B cell (primary cell): ENCODE data around the gene CEP43. TPM values are rescaled to one million over a fixed set of nuclear protein-coding genes. Genes with fewer than 3 reads are reported as not detected.

Source experiments
- ATAC-seq: fragments of 200-7000 bp; cut with Tn5 transposase; one replicate; pipeline ENCODE4 v1.10.0; 2021; ENCODE audit warnings: low read depth, mild to moderate bottlenecking, moderate number of reproducible peaks, moderate library complexity
- CTCF ChIA-PET: fragments of 350-600 bp; sonication (Branson Sonifier 250); formaldehyde crosslinking; loops from one replicate; lab custom pipeline; 2021; ENCODE audit warnings: antibody characterized with exemption, inconsistent platforms; lab: Charles Lee
- POLR2A ChIA-PET: fragments of 350-600 bp; sonication (Branson Sonifier 250); formaldehyde crosslinking; loops from one replicate; lab custom pipeline; 2021; ENCODE audit warnings: antibody characterized with exemption; lab: Charles Lee
- DNase-seq: peaks from one replicate; pipeline ENCODE4 v3.0.0; 2013
- H2AFZ ChIP-seq: 2 replicates; pipeline ENCODE4 v1.6.1; 2012; ENCODE audit warnings: mild to moderate bottlenecking, low read depth, low read length; ENCODE audit not compliant: insufficient read depth, poor library complexity, severe bottlenecking
- H3K27ac ChIP-seq, 2 donors: 1 replicate in 1 of 2; 2 replicates in 1 of 2; pipeline ENCODE4 v1.5.1; 2012 to 2013; ENCODE audit warnings: low read length in 2 of 2, mild to moderate bottlenecking in 2 of 2, moderate library complexity in 1 of 2
- H3K27me3 ChIP-seq, 4 experiments: fragments of 200-600 bp in 1 of 4; sonication (generic) in 1 of 4; replicated peaks in 1 of 4; 1 replicate in 2 of 4; 2 replicates in 2 of 4; pipeline versions ENCODE4 v1.6.1 to v1.7.0; 2013 to 2016; ENCODE audit warnings: low read length in 3 of 4, mild to moderate bottlenecking in 2 of 4, mixed read lengths in 1 of 4, moderate library complexity in 1 of 4; ENCODE audit not compliant: insufficient read depth in 4 of 4, control insufficient read depth in 3 of 4; ENCODE audit errors: control extremely low read depth in 1 of 4
- H3K36me3 ChIP-seq, 2 experiments: replicated peaks in 1 of 2; 1 replicate in 1 of 2; 2 replicates in 1 of 2; pipeline versions ENCODE4 v1.6.1 to v1.7.1; 2013; ENCODE audit warnings: low read length in 1 of 2; ENCODE audit not compliant: insufficient read depth in 2 of 2, control insufficient read depth in 1 of 2; ENCODE audit errors: control extremely low read depth in 1 of 2, extremely low read depth in 1 of 2
- H3K4me1 ChIP-seq, 2 donors: fragments of 200-600 bp in 1 of 2; sonication (generic) in 1 of 2; 1 replicate in 1 of 2; 2 replicates in 1 of 2; pipeline versions ENCODE4 v1.5.1 to v1.6.1; 2013 to 2017; ENCODE audit warnings: low read length in 2 of 2; ENCODE audit not compliant: control insufficient read depth in 2 of 2, insufficient read depth in 2 of 2
- H3K4me2 ChIP-seq: replicated peaks from 2 replicates; pipeline ENCODE3; 2012; ENCODE audit warnings: mild to moderate bottlenecking, low read depth, low read length; ENCODE audit not compliant: poor library complexity, severe bottlenecking
- H3K4me3 ChIP-seq, 5 experiments: fragments of 200-600 bp in 1 of 5; sonication (generic) in 1 of 5; 1 replicate in 3 of 5; 2 replicates in 2 of 5; pipeline versions ENCODE4 v1.5.1 to v1.7.0; 2011 to 2016; ENCODE audit warnings: low read length in 4 of 5, mild to moderate bottlenecking in 4 of 5, low read depth in 2 of 5, control low read depth in 1 of 5, moderate library complexity in 1 of 5; ENCODE audit not compliant: insufficient read depth in 1 of 5; ENCODE audit errors: control extremely low read depth in 1 of 5, extremely low read depth in 1 of 5
- H3K79me2 ChIP-seq: fragments of 200-600 bp; sonication (generic); one replicate; pipeline ENCODE4 v1.6.0; 2016; ENCODE audit warnings: low read length; ENCODE audit not compliant: control insufficient read depth, insufficient read depth
- H3K9ac ChIP-seq: fragments of 200-600 bp; sonication (generic); 2 replicates; pipeline ENCODE4 v1.6.1; 2017; ENCODE audit warnings: mild to moderate bottlenecking, low read length, moderate library complexity
- H3K9me3 ChIP-seq, 3 donors: one replicate each; pipeline versions ENCODE4 v1.6.1 to v1.7.1; 2013; ENCODE audit warnings: low read length in 2 of 3; ENCODE audit not compliant: control insufficient read depth in 2 of 3, insufficient read depth in 1 of 3; ENCODE audit errors: control extremely low read depth in 1 of 3
- H4K20me1 ChIP-seq: 2 replicates; pipeline ENCODE4 v1.6.0; 2012; ENCODE audit warnings: mild to moderate bottlenecking, low read length; ENCODE audit not compliant: insufficient read depth, control insufficient read depth, poor library complexity, severe bottlenecking
- H3K27ac Mint-ChIP-seq: one replicate; pipeline ENCODE4 v1.8.0; 2021; ENCODE audit warnings: mixed read lengths
- H3K27me3 Mint-ChIP-seq: one replicate; pipeline ENCODE4 v1.8.0; 2021; ENCODE audit warnings: mixed read lengths
- H3K4me1 Mint-ChIP-seq: one replicate; pipeline ENCODE4 v1.8.0; 2021; ENCODE audit warnings: mixed read lengths
- H3K4me3 Mint-ChIP-seq: one replicate; pipeline ENCODE4 v1.8.0; 2021; ENCODE audit warnings: mixed read lengths
- H3K9me3 Mint-ChIP-seq: one replicate; pipeline ENCODE4 v1.8.0; 2022; ENCODE audit warnings: mixed read lengths; ENCODE audit not compliant: insufficient read depth
- CTCF ChIP-seq: fragments of 200-600 bp; IDR thresholded peaks from one replicate; pipeline ENCODE4 v1.8.0; 2022; ENCODE audit warnings: antibody characterized with exemption, mild to moderate bottlenecking
- EZH2 ChIP-seq: IDR thresholded peaks from 2 replicates; pipeline ENCODE4 v1.6.1; 2012; ENCODE audit warnings: borderline replicate concordance, low read depth, mild to moderate bottlenecking, moderate library complexity, low read length; ENCODE audit not compliant: insufficient read depth, poor library complexity, severe bottlenecking
- WGBS: methylation state at CpG from one replicate; pipeline ENCODE4 v1.1.5; 2013; ENCODE audit warnings: missing lambda C conversion rate; ENCODE audit not compliant: insufficient coverage; 5-methylcytosine and 5-hydroxymethylcytosine counted together
- intact Hi-C: fragments of 100-400 bp; cut with micrococcal nuclease; formaldehyde crosslinking; loops from one replicate; pipeline ENCODE4 v1.10.0; 2022
- polyA plus RNA-seq: library from polyadenylated mRNA; depleted of rRNA; stranded (reverse); fragments of >200 nt; gene quantifications from 2 replicates; pipeline ENCODE4 v1.2.3, GENCODE V29; 2012
- total RNA-seq, 2 donors: library from RNA; stranded (reverse); fragments of 120-200 nt in 1 of 2; gene quantifications; 1 replicate in 1 of 2; 2 replicates in 1 of 2; pipeline versions ENCODE4 v1.2.3 to v1.2.4, GENCODE V29; 2013 to 2022

Gene CEP43
- total and polyA plus RNA-seq, 2 donors (not counting 1 experiment from before 2014, with no cell fraction given), result 10.1 to 39.7 TPM

- no peaks in the 10 kb centered on the region for H3K27me3 ChIP-seq
- no peaks in the 10 kb centered on the region for H4K20me1 ChIP-seq
- no peak for TF ChIP-seq EZH2
- no peak for TF ChIP-seq CTCF
- no peak overlapping the region for H3K4me3 ChIP-seq
- no peaks in the 10 kb centered on the region for H3K9me3 ChIP-seq
- CTCF ChIA-PET, result interaction anchor here (1.5 to 4.4 kb wide), 2 partner anchors 26 to 126 kb away, joined by 6 to 19 read pairs; no protein-coding TSS in a partner anchor
- H3K9ac ChIP-seq, result no peak overlapping the region
- no peak overlapping the region for H3K27ac ChIP-seq
- intact Hi-C loops, result no loop called here
- no peak overlapping the region for H3K4me2 ChIP-seq
- H3K4me1 Mint-ChIP-seq, result peaks cover 6% of the 10 kb centered on the region
- H2AFZ ChIP-seq, result no peak overlapping the region
- ATAC-seq, result no peak
- H3K4me3 Mint-ChIP-seq, result no peak overlapping the region
- no peaks in the 10 kb centered on the region for H3K9me3 Mint-ChIP-seq
- 98% methylated on average over 5 of the region's 9 CpGs for WGBS
- POLR2A ChIA-PET, result no interaction called here
- H3K36me3 ChIP-seq, result peaks cover 0 to 28% of the 10 kb centered on the region in 2 experiments
- H3K27ac Mint-ChIP-seq, result peak overlapping the region; percentile 3
- DNase-seq, result no peak
- no peaks in the 10 kb centered on the region for H3K27me3 Mint-ChIP-seq
- H3K4me1 ChIP-seq, result no peaks in the 10 kb centered on the region
- no peaks in the 10 kb centered on the region for H3K79me2 ChIP-seq
Observed at GRCh38 chr6:167015302-167015701, 16.1 kb downstream of the CEP43 start.

GRCh38 chr6:167020206-167020605, 21.0 kb downstream of the CEP43 start:
- intact Hi-C loops, result loop anchor here (1.0 kb wide), 1 partner anchor 122 kb away; no protein-coding TSS in a partner anchor
- Histone ChIP-seq H2AFZ (no peak overlapping the region), H4K20me1 (no peaks in the 10 kb centered on the region), H3K9ac (peak overlapping the region; percentile 53), H3K36me3 (peaks cover 0 to 14% of the 10 kb centered on the region in 2 experiments), H3K9me3 (no peaks in the 10 kb centered on the region), H3K27ac (no peak overlapping the region), H3K4me3 (peak overlapping the region in 2 of 5 experiments; percentile 25 to 33), H3K4me1 (no peaks in the 10 kb centered on the region), H3K27me3 (no peaks in the 10 kb centered on the region), H3K79me2 (peaks cover 11% of the 10 kb centered on the region), H3K4me2 (peak overlapping the region; percentile 48)
- CTCF ChIA-PET, result interaction anchor here (1.2 kb wide), 1 partner anchor 123 kb away, joined by 4 read pairs; no protein-coding TSS in a partner anchor
- POLR2A ChIA-PET, result interaction anchor here (0.7 kb wide), 1 partner anchor 427 kb away, joined by 4 read pairs; no protein-coding TSS in a partner anchor
- no peaks in the 10 kb centered on the region for H3K9me3 Mint-ChIP-seq
- DNase-seq (peak; percentile 46), ATAC-seq (peak; percentile 64)
- H3K27ac Mint-ChIP-seq, result peak overlapping the region; percentile 22
- no CpG with 5 or more reads among the region's 3 CpGs for WGBS
- peak overlapping the region; percentile 74 for H3K4me3 Mint-ChIP-seq
- peaks cover 7% of the 10 kb centered on the region for H3K4me1 Mint-ChIP-seq
- no peaks in the 10 kb centered on the region for H3K27me3 Mint-ChIP-seq
- TF ChIP-seq EZH2, result no peak
- TF ChIP-seq CTCF, result no peak
